DOHH2 (cell line): ENCODE results near the gene APBA3.

Source experiments
- H3F3A ChIP-seq: fragments of 200-600 bp; sonication (generic), shearing (Covaris generic); 2 replicates; pipeline ENCODE4 v1.6.0; 2016; ENCODE audit warnings: antibody characterized with exemption, mild to moderate bottlenecking; ENCODE audit not compliant: control insufficient read depth, insufficient read depth
- H3K27ac ChIP-seq: fragments of 200-600 bp; sonication (generic); 2 replicates; pipeline ENCODE4 v1.5.1; 2014; ENCODE audit warnings: low read depth, mild to moderate bottlenecking, low read length, moderate library complexity
- H3K27me3 ChIP-seq: fragments of 200-600 bp; sonication (generic); 2 replicates; pipeline ENCODE4 v1.6.1; 2014; ENCODE audit warnings: mild to moderate bottlenecking, low read length, mixed read lengths; ENCODE audit not compliant: control insufficient read depth
- H3K36me3 ChIP-seq: fragments of 200-600 bp; sonication (generic); 2 replicates; pipeline ENCODE4 v1.6.1; 2014; ENCODE audit warnings: mild to moderate bottlenecking, low read length, moderate library complexity, mixed read lengths; ENCODE audit not compliant: control insufficient read depth
- H3K4me1 ChIP-seq: fragments of 200-600 bp; sonication (generic); 2 replicates; pipeline ENCODE4 v1.6.1; 2014; ENCODE audit warnings: mild to moderate bottlenecking, low read length, mixed read lengths; ENCODE audit not compliant: control insufficient read depth
- H3K4me2 ChIP-seq: fragments of 200-600 bp; sonication (generic); 2 replicates; pipeline ENCODE4 v1.6.0; 2014; ENCODE audit warnings: mild to moderate bottlenecking, low read length, moderate library complexity
- H3K4me3 ChIP-seq: fragments of 200-600 bp; sonication (generic); 2 replicates; pipeline ENCODE4 v1.5.1; 2014; ENCODE audit warnings: mild to moderate bottlenecking, low read length, mixed read lengths
- H3K79me2 ChIP-seq: fragments of 200-600 bp; sonication (generic); 2 replicates; pipeline ENCODE4 v1.6.1; 2014; ENCODE audit warnings: mild to moderate bottlenecking, low read length, mixed read lengths; ENCODE audit not compliant: control insufficient read depth
- H3K9me2 ChIP-seq: fragments of 200-600 bp; sonication (generic); replicated peaks from 2 replicates; pipeline ENCODE4 v1.6.1; 2014; ENCODE audit warnings: mild to moderate bottlenecking, low read length, mixed read lengths; ENCODE audit not compliant: control insufficient read depth
- H3K9me3 ChIP-seq: fragments of 200-600 bp; sonication (generic); 2 replicates; pipeline ENCODE4 v1.6.1; 2014; ENCODE audit warnings: antibody characterized with exemption, low read length, mixed read lengths; ENCODE audit not compliant: control insufficient read depth, insufficient read depth
- H4K20me1 ChIP-seq: fragments of 200-600 bp; sonication (generic); 2 replicates; pipeline ENCODE4 v1.6.0; 2014; ENCODE audit warnings: low read depth, mild to moderate bottlenecking, antibody characterized with exemption, low read length, moderate library complexity; ENCODE audit not compliant: control insufficient read depth, insufficient read depth
- EZH2phosphoT487 ChIP-seq: fragments of 200-600 bp; sonication (generic); IDR thresholded peaks from 2 replicates; pipeline ENCODE4 v1.6.1; 2017; ENCODE audit warnings: borderline replicate concordance, mild to moderate bottlenecking, antibody characterized with exemption, low read length, moderate library complexity, mixed read lengths
- TF ChIP-seq, protein P1 (sequence below): fragments of 200-600 bp; sonication (generic); IDR thresholded peaks from one replicate; pipeline ENCODE4 v1.5.1; 2014; ENCODE audit warnings: antibody characterized with exemption, mild to moderate bottlenecking, low read depth, low read length; ENCODE audit not compliant: poor library complexity, severe bottlenecking

APBA3 gene

DNA sequence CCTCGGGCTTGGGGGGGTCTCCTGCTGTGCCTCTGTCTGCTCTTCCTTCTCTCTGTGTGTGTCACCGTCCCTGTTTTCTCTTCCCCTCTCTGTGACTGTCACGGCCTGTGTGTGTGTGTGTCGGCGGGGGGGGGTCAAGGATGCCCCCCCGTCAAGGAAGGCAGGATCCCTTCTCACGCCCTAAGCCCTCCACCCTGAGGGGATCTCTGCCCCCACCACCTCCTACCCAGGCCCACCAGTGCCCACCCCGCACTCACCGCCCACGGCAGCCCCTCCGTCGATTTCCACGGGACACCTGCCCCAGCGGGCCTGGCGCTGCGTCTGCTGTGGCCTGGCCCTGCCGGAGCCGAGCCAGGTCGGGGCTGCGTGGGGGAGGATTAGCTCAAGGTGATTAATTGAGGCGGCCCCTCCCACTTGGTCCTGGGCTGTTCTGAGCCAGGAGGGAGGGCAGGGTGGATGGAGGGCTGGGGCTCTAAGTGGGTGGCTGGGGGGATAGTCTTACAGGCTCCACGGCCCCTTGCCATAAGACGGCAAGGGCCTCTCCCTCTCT, 10.5 kb upstream of the APBA3 start, which contains the start of gene RAX2:
RAX2 (minus strand) TSS at position 323 of the 550 bp plus-strand sequence. CDS start 486 bp downstream, outside the sequence.
- no peaks in the 10 kb centered on the region for H3K9me2 ChIP-seq
- H3K9me3 ChIP-seq, result no peaks in the 10 kb centered on the region
- H3K4me3 ChIP-seq, result no peak within 1 kb of the TSS
- no peaks in the 10 kb centered on the region for H3K4me1 ChIP-seq
- H3K36me3 ChIP-seq, result peaks cover 5% of the 10 kb centered on the region; the same call in 1 of the 2 replicates
- no peaks in the 10 kb centered on the region for H3K27me3 ChIP-seq
- H4K20me1 ChIP-seq, result no peaks in the 10 kb centered on the region
- no peak within 1 kb of the TSS for H3K4me2 ChIP-seq
- H3F3A ChIP-seq, result no peaks in the 10 kb centered on the region
- no peaks in the 10 kb centered on the region for H3K79me2 ChIP-seq
- no peak within 1 kb of the TSS for H3K27ac ChIP-seq
- TF ChIP-seq, protein P1, sequence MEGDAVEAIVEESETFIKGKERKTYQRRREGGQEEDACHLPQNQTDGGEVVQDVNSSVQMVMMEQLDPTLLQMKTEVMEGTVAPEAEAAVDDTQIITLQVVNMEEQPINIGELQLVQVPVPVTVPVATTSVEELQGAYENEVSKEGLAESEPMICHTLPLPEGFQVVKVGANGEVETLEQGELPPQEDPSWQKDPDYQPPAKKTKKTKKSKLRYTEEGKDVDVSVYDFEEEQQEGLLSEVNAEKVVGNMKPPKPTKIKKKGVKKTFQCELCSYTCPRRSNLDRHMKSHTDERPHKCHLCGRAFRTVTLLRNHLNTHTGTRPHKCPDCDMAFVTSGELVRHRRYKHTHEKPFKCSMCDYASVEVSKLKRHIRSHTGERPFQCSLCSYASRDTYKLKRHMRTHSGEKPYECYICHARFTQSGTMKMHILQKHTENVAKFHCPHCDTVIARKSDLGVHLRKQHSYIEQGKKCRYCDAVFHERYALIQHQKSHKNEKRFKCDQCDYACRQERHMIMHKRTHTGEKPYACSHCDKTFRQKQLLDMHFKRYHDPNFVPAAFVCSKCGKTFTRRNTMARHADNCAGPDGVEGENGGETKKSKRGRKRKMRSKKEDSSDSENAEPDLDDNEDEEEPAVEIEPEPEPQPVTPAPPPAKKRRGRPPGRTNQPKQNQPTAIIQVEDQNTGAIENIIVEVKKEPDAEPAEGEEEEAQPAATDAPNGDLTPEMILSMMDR, result no peak
- no peak for TF ChIP-seq EZH2phosphoT487

DNA sequence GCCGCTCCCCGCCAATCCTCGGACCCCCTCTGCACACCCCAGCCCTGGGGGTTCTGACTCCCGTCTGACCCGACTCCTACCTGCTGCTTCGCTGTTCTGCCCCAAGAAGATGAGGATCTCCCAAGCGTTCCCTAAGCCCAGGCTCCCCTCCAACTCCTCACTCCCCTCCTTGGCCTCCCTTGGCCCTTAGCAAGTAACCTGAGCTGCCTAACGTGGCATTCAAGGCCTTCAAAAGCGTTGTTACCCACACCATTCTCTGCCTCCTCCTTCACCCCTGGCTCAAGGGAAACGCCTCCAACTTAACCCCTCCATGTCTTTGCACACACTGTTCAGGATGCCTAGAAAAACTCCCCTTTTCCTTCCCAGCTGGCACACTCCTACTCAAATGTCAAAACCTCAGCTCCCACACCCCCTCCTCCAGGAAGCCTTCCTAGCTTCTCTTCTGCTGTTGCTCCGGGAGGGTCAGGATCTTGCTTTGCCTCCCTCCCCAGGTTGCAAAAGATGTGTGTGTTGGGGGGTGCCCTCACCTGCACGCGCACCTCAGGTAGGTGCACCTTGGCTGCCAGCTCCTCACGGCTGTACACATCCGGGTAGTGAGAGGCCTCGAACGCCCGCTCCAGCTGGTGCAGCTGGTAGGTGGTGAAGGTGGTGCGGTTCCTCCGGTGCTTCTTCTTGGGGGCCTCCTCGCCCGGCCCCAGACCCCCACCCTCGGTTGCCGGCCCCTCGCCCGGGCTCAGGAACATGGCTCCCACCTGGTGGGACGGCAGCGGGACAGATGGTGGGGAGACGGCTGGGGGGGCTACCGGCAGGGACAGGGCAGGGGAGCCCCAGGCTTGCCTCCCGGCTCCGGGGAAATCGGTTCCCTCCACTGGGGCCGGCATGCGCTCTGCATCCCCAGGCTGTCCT, 9.8 kb upstream of the APBA3 start:
- no peak for TF ChIP-seq EZH2phosphoT487
- TF ChIP-seq, protein P1, result no peak
- Histone ChIP-seq H3K27me3 (no peaks in the 10 kb centered on the region), H4K20me1 (no peaks in the 10 kb centered on the region), H3K9me2 (no peaks in the 10 kb centered on the region), H3K79me2 (no peaks in the 10 kb centered on the region), H3K4me3 (no peak overlapping the region), H3K36me3 (peaks cover 12% of the 10 kb centered on the region), H3K4me1 (no peaks in the 10 kb centered on the region), H3K9me3 (no peaks in the 10 kb centered on the region), H3K4me2 (no peak overlapping the region), H3F3A (no peaks in the 10 kb centered on the region), H3K27ac (no peak overlapping the region)

DNA sequence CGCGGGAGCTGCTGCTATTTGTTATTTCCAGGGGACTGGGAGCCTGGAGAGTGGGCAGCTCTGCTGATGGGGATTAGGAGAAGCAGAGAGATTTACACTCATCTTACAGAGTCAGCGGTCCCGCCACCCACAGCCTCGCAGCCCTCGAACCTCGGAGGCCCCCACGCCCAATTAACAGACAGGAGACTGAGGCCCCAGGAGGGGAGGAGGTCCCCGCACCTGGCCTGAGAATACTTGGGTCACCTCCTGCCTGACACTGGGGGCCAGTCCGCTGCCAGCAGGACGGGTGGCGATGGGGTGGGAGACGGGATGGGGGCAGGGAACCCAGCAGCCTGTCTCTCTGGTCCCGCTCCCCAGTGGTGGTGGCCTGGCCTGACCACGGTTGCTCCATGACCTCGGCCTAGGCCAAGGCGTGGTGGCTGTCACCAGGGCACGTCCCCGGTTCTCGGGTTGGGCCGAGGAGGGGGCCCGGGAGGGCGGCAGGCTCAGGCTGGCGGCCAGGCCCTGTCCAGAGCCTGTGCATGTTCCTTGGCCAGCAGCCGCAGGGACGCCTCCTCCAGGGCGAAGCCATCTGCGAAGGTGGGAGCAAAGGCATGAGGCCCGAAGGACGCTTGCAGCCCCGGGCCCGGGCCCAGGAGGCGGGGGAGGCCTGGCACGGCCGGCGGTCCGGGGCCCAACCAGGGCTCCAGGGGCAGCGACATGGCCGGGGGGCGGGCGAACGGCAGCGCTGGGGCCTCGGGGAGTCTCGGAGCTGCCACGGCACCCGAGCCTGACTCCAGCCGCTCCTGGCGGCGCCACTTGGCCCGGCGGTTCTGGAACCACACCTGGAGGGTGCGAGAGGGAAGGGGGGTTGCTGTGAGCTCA, 8.9 kb upstream of the APBA3 start:
- no peaks in the 10 kb centered on the region for H4K20me1 ChIP-seq
- no peaks in the 10 kb centered on the region for H3F3A ChIP-seq
- H3K9me3 ChIP-seq, result no peaks in the 10 kb centered on the region
- no peaks in the 10 kb centered on the region for H3K4me1 ChIP-seq
- no peaks in the 10 kb centered on the region for H3K9me2 ChIP-seq
- H3K4me2 ChIP-seq, result no peak overlapping the region
- no peaks in the 10 kb centered on the region for H3K27me3 ChIP-seq
- no peaks in the 10 kb centered on the region for H3K79me2 ChIP-seq
- TF ChIP-seq, protein P1, result no peak
- no peak for TF ChIP-seq EZH2phosphoT487
- peaks cover 12% of the 10 kb centered on the region for H3K36me3 ChIP-seq
- no peak overlapping the region for H3K4me3 ChIP-seq
- no peak overlapping the region for H3K27ac ChIP-seq
